ENCODE measurements around the gene JAZF1. TPM values are rescaled to one million over a fixed set of nuclear protein-coding genes. Genes with fewer than 3 reads are reported as not detected.

Gene JAZF1
- total RNA-seq, 4 donors from 2014 or later: 12.7 to 19.2 (median 14.7) TPM

GRCh38 chr7:28061824-28062196 lies 118.8 kb downstream of the JAZF1 start:
- 88 to 90% methylated on average over 4 of the region's 4 CpGs for WGBS, 2 donors
- no peak for DNase-seq
- Histone ChIP-seq H3K36me3 (no peaks in the 10 kb centered on the region), H3K4me3 (replicated peaks in 1 of 3) (no peak overlapping the region), H3K4me1 (peaks cover 9 to 26% of the 10 kb centered on the region in 2 donors), H3K27me3 (no peaks in the 10 kb centered on the region), H3K27ac (no peak overlapping the region), H3K9me3 (no peaks in the 10 kb centered on the region)
- intact Hi-C loops (cut with DNase I): no loop called here
- TF ChIP-seq POLR2A (IDR thresholded peaks at IDR 0.05) (no peak), CTCF (IDR thresholded peaks at IDR 0.05) (no peak)

DNA sequence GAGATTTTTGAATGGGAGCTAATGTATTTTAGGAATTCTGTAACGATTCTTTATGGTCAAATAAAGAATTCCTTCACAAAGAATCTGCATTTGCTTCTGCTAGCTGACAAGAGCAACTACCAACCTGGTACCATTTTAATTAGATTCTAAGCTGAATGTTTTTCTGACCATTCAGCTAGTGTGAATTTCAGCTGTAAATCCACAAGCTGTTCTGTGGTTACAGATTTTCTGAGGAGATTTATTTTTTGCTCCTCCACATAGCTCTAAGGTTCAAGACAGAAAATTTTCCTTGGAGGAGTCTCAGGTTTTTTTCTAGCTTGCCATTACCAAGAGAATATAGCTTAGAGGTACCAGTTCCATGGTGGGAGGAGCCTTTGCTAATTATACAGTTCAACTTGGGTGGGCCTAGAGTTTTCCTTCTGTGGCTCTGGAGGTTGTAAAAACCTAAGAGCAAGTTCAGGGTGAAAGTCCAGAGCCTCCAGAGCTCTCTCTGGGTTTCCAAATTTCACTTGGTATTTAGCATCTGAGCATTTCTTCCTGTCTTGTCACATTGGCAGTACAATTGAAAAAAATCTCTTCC lies 120.1 kb downstream of the JAZF1 start:
- peaks cover 9 to 18% of the 10 kb centered on the region in 2 donors for H3K4me1 ChIP-seq

DNA sequence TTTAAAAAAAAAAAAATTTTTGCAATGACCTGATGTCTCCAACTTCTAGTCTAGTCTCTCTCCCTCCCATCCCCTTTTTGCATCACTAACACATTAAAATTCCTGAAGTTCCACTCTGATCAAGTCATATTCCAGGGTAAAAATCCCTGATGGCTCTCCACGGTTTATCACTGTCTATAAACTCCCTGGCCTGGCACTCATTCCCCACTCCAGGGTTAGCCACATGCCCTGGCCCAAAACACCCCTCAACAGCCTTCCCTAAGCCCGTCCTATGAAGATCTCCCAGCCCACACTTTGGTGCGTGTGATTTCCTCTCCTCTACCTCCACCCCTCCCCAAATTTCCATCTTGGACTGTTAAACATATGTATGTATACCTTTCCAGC lies 125.4 kb downstream of the JAZF1 start:
- Histone ChIP-seq H3K9me3 (no peaks in the 10 kb centered on the region), H3K36me3 (no peaks in the 10 kb centered on the region), H3K27me3 (no peaks in the 10 kb centered on the region), H3K4me3 (replicated peaks in 1 of 3) (no peak overlapping the region), H3K4me1 (no peaks in the 10 kb centered on the region), H3K27ac (no peak overlapping the region)
- TF ChIP-seq POLR2A (IDR thresholded peaks at IDR 0.05) (no peak), CTCF (IDR thresholded peaks at IDR 0.05) (no peak)
- intact Hi-C loops (cut with DNase I): no loop called here
- DNase-seq: no peak
- 88 to 92% methylated on average over 3 of the region's 3 CpGs for WGBS, 2 donors

More for the DNA sequence above, 120.1 kb downstream of the JAZF1 start:
- WGBS, 2 donors: 75 to 87% methylated on average over 1 of the region's 1 CpG
- Histone ChIP-seq H3K27ac (no peak overlapping the region), H3K27me3 (no peaks in the 10 kb centered on the region), H3K4me3 (replicated peaks in 1 of 3) (no peak overlapping the region), H3K9me3 (no peaks in the 10 kb centered on the region), H3K36me3 (no peaks in the 10 kb centered on the region)
- TF ChIP-seq POLR2A (IDR thresholded peaks at IDR 0.05) (no peak), CTCF (IDR thresholded peaks at IDR 0.05) (no peak)
- intact Hi-C loops (cut with DNase I): no loop called here
- no peak for DNase-seq

- no peak for TF ChIP-seq POLR2A (IDR thresholded peaks at IDR 0.05)
- no peak for TF ChIP-seq CTCF (IDR thresholded peaks at IDR 0.05)
- 75 to 80% methylated on average over 10 of the region's 10 CpGs for WGBS, 2 donors
- DNase-seq: no peak
Measured at GRCh38 chr7:28054531-28055160, 125.9 kb downstream of the JAZF1 start.

GRCh38 chr7:28052933-28053332 lies 127.7 kb downstream of the JAZF1 start:
- WGBS, 2 donors: 97 to 98% methylated on average over 3 of the region's 3 CpGs
- no peak overlapping the region for H3K4me3 ChIP-seq (replicated peaks in 1 of 3)
- H3K4me1 ChIP-seq: no peaks in the 10 kb centered on the region
- TF ChIP-seq POLR2A (IDR thresholded peaks at IDR 0.05): no peak
- TF ChIP-seq CTCF (IDR thresholded peaks at IDR 0.05): no peak
- no peak for DNase-seq
- no peaks in the 10 kb centered on the region for H3K9me3 ChIP-seq
- H3K36me3 ChIP-seq: no peaks in the 10 kb centered on the region
- H3K27ac ChIP-seq: no peak overlapping the region
- intact Hi-C loops (cut with DNase I): no loop called here
- no peaks in the 10 kb centered on the region for H3K27me3 ChIP-seq

More at GRCh38 chr7:28054531-28055160, 125.9 kb downstream of the JAZF1 start:
- Histone ChIP-seq H3K9me3 (no peaks in the 10 kb centered on the region), H3K27ac (no peak overlapping the region), H3K4me1 (no peaks in the 10 kb centered on the region), H3K27me3 (no peaks in the 10 kb centered on the region), H3K4me3 (replicated peaks in 1 of 3) (no peak overlapping the region), H3K36me3 (no peaks in the 10 kb centered on the region)
- intact Hi-C loops (cut with DNase I): no loop called here
